Stimulated activated CD8-positive, alpha-beta memory T cell treated with anti-CD3 and anti-CD28 coated beads, Interleukin-15, amount 100 ng/mL, for 24 hours (primary cell): ENCODE measurements around the gene RTL1.

Experiments
- DNase-seq: peaks from one replicate; pipeline ENCODE4 v3.0.0-alpha.2; 2020; ENCODE audit warnings: low read depth

The RTL1 gene

GRCh38 chr14:100834794-100835547 lies 68.6 kb downstream of the RTL1 start:
- no peak for DNase-seq

GRCh38 chr14:100834082-100834793 lies 69.3 kb downstream of the RTL1 start:
- DNase-seq, result no peak

- no peak for DNase-seq
Observed at GRCh38 chr14:100832311-100832960, 71.1 kb downstream of the RTL1 start.

GRCh38 chr14:100830681-100831080 lies 72.8 kb downstream of the RTL1 start:
- DNase-seq, result no peak
